ENCODE data around the gene GRAP. TPM values are rescaled to one million over a fixed set of nuclear protein-coding genes. Genes with fewer than 3 reads are reported as not detected.

The GRAP gene
- total RNA-seq, 1 experiment from 2014 or later, result 0.55 TPM

DNA sequence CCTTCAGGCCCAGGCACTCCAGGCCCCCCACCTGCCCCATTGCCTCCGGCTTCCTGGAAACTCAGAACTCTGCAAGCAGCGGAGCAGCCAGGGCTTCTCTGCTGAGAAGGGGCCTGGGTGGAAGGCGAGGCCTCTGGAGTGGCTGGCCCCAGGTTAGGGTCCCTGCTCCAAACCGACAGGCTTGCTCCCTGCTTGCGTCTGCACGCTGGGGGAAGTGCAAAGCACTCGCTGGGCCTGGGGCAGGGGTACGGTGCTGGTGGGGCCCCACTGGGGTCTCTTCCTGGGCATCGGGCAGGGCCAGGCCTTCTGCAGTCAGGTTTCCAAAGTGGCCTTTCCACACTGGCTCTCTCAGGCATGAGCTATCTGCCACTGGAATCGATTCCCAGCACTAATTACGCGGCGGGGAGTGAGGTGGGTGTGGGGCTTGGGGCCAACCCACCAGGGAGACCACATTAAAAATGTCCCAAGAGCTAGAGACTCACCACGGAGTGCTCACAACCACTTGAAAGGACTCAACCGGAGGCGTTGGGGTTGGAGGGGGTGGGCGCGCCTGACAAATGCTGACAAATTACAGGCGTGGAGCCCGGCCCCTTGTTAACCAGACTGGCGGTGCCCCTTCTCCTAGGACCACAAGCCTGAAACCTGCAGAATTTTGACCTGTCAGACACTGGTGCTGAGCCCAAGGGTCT, 60.1 kb downstream of the GRAP start:
- Histone ChIP-seq H3K14ac (ENCODE audit: insufficient read depth, low read length) (no peak overlapping the region), H3K18ac (ENCODE audit: insufficient read length, low read depth, low read length) (no peak overlapping the region), H2AFZ (ENCODE audit: low read length) (no peak overlapping the region), H3K4ac (ENCODE audit: low read depth, low read length) (no peak overlapping the region), H4K20me1 (ENCODE audit: control insufficient read depth, insufficient read depth, insufficient read length) (no peaks in the 10 kb centered on the region), H4K8ac (replicated peaks; ENCODE audit: insufficient read length, low read depth, low read length) (no peak overlapping the region), H2AK5ac (ENCODE audit: insufficient read length, low read length) (no peak overlapping the region), H3K4me2 (ENCODE audit: insufficient read depth, insufficient read length, low read length) (no peak overlapping the region), H3K27me3 (ENCODE audit: insufficient read depth, low read length) (no peaks in the 10 kb centered on the region), H3K56ac (ENCODE audit: insufficient read length, low read depth, low read length) (no peak overlapping the region), H4K91ac (ENCODE audit: insufficient read length, low read depth, low read length) (no peak overlapping the region), H3K79me2 (ENCODE audit: insufficient read depth, low read length) (no peaks in the 10 kb centered on the region), H3K9ac (ENCODE audit: extremely low read depth, insufficient read length, low read length) (no peak overlapping the region), H3K4me1 (ENCODE audit: insufficient read depth, low read length) (no peaks in the 10 kb centered on the region), H2BK120ac (ENCODE audit: low read depth, low read length, poor library complexity, severe bottlenecking) (no peak overlapping the region), H3K27ac (ENCODE audit: insufficient read length, low read depth, low read length) (no peak overlapping the region), H2BK5ac (ENCODE audit: insufficient read length, low read length) (no peak overlapping the region), H2BK12ac (ENCODE audit: insufficient read length, low read depth, low read length) (no peak overlapping the region), H3T11ph (ENCODE audit: low read length) (no peak overlapping the region), H3K79me1 (ENCODE audit: insufficient read depth, low read depth, low read length, poor library complexity, severe bottlenecking) (no peaks in the 10 kb centered on the region), H3K23ac (ENCODE audit: insufficient read length, low read depth, low read length) (no peak overlapping the region), H2BK15ac (ENCODE audit: low read depth, low read length) (no peak overlapping the region), H3K23me2 (ENCODE audit: insufficient read length, low read depth, low read length, poor library complexity, severe bottlenecking) (no peaks in the 10 kb centered on the region), H2BK20ac (ENCODE audit: low read depth, low read length, poor library complexity, severe bottlenecking) (no peak overlapping the region), H4K5ac (ENCODE audit: insufficient read length, low read depth, low read length) (no peak overlapping the region), H3K9me3 (ENCODE audit: control insufficient read depth, low read depth, low read length) (no peaks in the 10 kb centered on the region)
- WGBS (ENCODE audit: extremely low coverage, insufficient read length, low lambda C conversion rate), result no CpG with 5 or more reads among the region's 21 CpGs
- peaks cover 3 to 5% of the 10 kb centered on the region in 2 experiments; a peak in 3 of 4 replicates for H3K4me1 Mint-ChIP-seq
- no peaks in the 10 kb centered on the region for H3K27me3 Mint-ChIP-seq (ENCODE audit: low read depth)
- H3K36me3 Mint-ChIP-seq (ENCODE audit: insufficient read depth in 1 of 3, low read depth in 3 of 3), result peaks cover 7 to 36% (median 30%) of the 10 kb centered on the region in 3 experiments; a peak in 6 of 7 replicates
- no peaks in the 10 kb centered on the region for H3K9me3 Mint-ChIP-seq
- H3K4me3 Mint-ChIP-seq, result no peak overlapping the region
- H3K27ac Mint-ChIP-seq, result no peak overlapping the region; a peak in 2 of 7 replicates
- TF ChIP-seq, protein P1, sequence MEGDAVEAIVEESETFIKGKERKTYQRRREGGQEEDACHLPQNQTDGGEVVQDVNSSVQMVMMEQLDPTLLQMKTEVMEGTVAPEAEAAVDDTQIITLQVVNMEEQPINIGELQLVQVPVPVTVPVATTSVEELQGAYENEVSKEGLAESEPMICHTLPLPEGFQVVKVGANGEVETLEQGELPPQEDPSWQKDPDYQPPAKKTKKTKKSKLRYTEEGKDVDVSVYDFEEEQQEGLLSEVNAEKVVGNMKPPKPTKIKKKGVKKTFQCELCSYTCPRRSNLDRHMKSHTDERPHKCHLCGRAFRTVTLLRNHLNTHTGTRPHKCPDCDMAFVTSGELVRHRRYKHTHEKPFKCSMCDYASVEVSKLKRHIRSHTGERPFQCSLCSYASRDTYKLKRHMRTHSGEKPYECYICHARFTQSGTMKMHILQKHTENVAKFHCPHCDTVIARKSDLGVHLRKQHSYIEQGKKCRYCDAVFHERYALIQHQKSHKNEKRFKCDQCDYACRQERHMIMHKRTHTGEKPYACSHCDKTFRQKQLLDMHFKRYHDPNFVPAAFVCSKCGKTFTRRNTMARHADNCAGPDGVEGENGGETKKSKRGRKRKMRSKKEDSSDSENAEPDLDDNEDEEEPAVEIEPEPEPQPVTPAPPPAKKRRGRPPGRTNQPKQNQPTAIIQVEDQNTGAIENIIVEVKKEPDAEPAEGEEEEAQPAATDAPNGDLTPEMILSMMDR (conservative IDR thresholded peaks at IDR 0.05), result no peak
- DNase-seq, result no peak

Measured in H9 (cell line).